ENCODE results near the gene ZDHHC11.

ZDHHC11 gene

GRCh38 chr5:864492-865167 lies 13.8 kb upstream of the ZDHHC11 start:
- 94% methylated on average over 15 of the region's 15 CpGs for WGBS
- Histone ChIP-seq H3K4me2 (ENCODE audit: low read length, poor library complexity, severe bottlenecking) (no peak overlapping the region), H3K4me1 (ENCODE audit: control insufficient read depth, insufficient read depth, low read depth, low read length) (peaks cover 18% of the 10 kb centered on the region), H3K36me3 (ENCODE audit: control insufficient read depth in 1 of 2, insufficient read depth in 2 of 2, low read depth in 1 of 2, low read length in 2 of 2) (peaks cover 76 to 85% of the 10 kb centered on the region in 2 experiments), H3K4ac (ENCODE audit: low read depth in 1 of 2, low read length in 2 of 2) (no peak overlapping the region), H3K27ac (ENCODE audit: low read length, poor library complexity, severe bottlenecking) (no peak overlapping the region), H4K8ac (ENCODE audit: low read length) (no peak overlapping the region), H4K91ac (ENCODE audit: low read length) (no peak overlapping the region), H3K4me3 (ENCODE audit: insufficient read depth in 1 of 2, low read depth in 1 of 2, low read length in 2 of 2) (no peak overlapping the region), H3K27me3 (ENCODE audit: control insufficient read depth in 1 of 2, insufficient read depth in 1 of 2, low read length in 2 of 2) (no peaks in the 10 kb centered on the region), H2BK5ac (ENCODE audit: low read depth, low read length, poor library complexity, severe bottlenecking) (no peak overlapping the region), H2BK12ac (ENCODE audit: low read length in 2 of 2) (no peak overlapping the region), H2BK120ac (ENCODE audit: low read depth, low read length) (no peak overlapping the region), H3K9me3 (ENCODE audit: control insufficient read depth, low read length) (no peaks in the 10 kb centered on the region), H3K14ac (ENCODE audit: low read length in 2 of 2) (no peak overlapping the region), H2AFZ (ENCODE audit: low read depth, low read length) (no peak overlapping the region), H2AK5ac (ENCODE audit: low read length, severe bottlenecking) (no peak overlapping the region), H3K79me1 (replicated peaks; ENCODE audit: low read length, poor library complexity, severe bottlenecking) (peaks cover 18% of the 10 kb centered on the region), H3K23ac (ENCODE audit: low read length in 2 of 2) (no peak overlapping the region), H3K18ac (ENCODE audit: low read depth in 1 of 2, low read length in 2 of 2) (no peak overlapping the region), H2BK15ac (ENCODE audit: low read depth, poor library complexity, severe bottlenecking) (no peak overlapping the region), H3K9ac (ENCODE audit: low read length) (no peak overlapping the region)
- no peak for DNase-seq

GRCh38 chr5:863244-863805 lies 12.5 kb upstream of the ZDHHC11 start:
- Histone ChIP-seq H3K4me2 (ENCODE audit: low read length, poor library complexity, severe bottlenecking) (no peak overlapping the region), H2BK15ac (ENCODE audit: low read depth, poor library complexity, severe bottlenecking) (no peak overlapping the region), H3K14ac (ENCODE audit: low read length in 2 of 2) (no peak overlapping the region), H3K36me3 (ENCODE audit: control insufficient read depth in 1 of 2, insufficient read depth in 2 of 2, low read depth in 1 of 2, low read length in 2 of 2) (peaks cover 63 to 79% of the 10 kb centered on the region in 2 experiments), H4K8ac (ENCODE audit: low read length) (no peak overlapping the region), H2AFZ (ENCODE audit: low read depth, low read length) (no peak overlapping the region), H3K9ac (ENCODE audit: low read length) (no peak overlapping the region), H3K79me1 (replicated peaks; ENCODE audit: low read length, poor library complexity, severe bottlenecking) (peaks cover 16% of the 10 kb centered on the region), H2BK12ac (ENCODE audit: low read length in 2 of 2) (no peak overlapping the region), H2BK120ac (ENCODE audit: low read depth, low read length) (no peak overlapping the region), H3K27me3 (ENCODE audit: control insufficient read depth in 1 of 2, insufficient read depth in 1 of 2, low read length in 2 of 2) (no peaks in the 10 kb centered on the region), H3K4me3 (ENCODE audit: insufficient read depth in 1 of 2, low read depth in 1 of 2, low read length in 2 of 2) (no peak overlapping the region), H3K23ac (ENCODE audit: low read length in 2 of 2) (no peak overlapping the region), H2AK5ac (ENCODE audit: low read length, severe bottlenecking) (no peak overlapping the region), H3K27ac (ENCODE audit: low read length, poor library complexity, severe bottlenecking) (no peak overlapping the region), H3K4me1 (ENCODE audit: control insufficient read depth, insufficient read depth, low read depth, low read length) (peaks cover 18% of the 10 kb centered on the region), H3K18ac (ENCODE audit: low read depth in 1 of 2, low read length in 2 of 2) (no peak overlapping the region), H4K91ac (ENCODE audit: low read length) (no peak overlapping the region), H2BK5ac (ENCODE audit: low read depth, low read length, poor library complexity, severe bottlenecking) (no peak overlapping the region), H3K4ac (ENCODE audit: low read depth in 1 of 2, low read length in 2 of 2) (no peak overlapping the region), H3K9me3 (ENCODE audit: control insufficient read depth, low read length) (no peaks in the 10 kb centered on the region)
- DNase-seq, result no peak
- WGBS, result 92% methylated on average over 16 of the region's 16 CpGs

DNA sequence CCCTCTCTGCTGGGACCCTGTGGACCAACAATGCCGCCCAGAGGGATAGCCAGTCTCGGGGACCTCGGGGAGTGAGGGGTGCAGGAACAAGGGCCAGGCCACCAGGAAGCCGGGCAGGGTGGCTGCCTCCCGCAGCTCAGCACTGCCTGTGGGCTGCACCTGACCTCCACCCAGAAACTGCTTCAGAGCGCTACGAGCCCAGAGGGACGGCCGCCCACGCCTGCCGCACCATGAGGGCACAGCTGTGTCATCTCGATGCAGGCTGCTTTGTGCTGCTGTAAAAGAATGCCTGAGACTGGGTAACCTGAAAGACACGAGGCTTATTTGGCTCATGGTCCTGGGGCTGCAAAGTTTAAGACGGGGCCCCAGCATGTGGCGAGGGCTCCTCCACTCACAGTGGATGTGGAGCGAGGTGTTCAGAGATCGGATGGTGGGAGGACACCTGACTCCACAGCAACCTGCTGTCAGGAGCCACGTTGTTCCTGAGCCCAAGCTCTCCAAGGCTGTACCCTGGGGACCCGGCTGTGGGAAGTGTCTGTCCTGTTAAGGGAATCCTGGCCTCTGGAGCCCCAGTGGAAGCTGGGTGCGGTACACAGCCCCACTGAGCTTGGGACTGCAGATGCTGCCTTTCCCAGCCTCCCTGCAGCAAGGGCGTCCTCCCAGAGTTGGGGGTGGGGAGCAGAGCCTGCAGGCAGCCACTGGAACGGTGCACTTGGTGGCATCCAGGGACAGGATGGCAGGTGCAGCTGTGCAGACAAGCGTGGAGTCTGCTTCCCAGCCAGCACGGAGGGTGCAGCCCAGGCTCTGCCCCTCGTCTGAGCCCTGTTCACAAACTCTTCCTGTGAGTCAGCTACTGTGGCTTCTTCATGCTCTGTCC lies 11.8 kb upstream of the ZDHHC11 start:
- Histone ChIP-seq H4K8ac (ENCODE audit: low read length) (no peak overlapping the region), H3K27me3 (ENCODE audit: control insufficient read depth in 1 of 2, insufficient read depth in 1 of 2, low read length in 2 of 2) (no peaks in the 10 kb centered on the region), H2BK15ac (ENCODE audit: low read depth, poor library complexity, severe bottlenecking) (no peak overlapping the region), H2BK12ac (ENCODE audit: low read length in 2 of 2) (no peak overlapping the region), H3K4ac (ENCODE audit: low read depth in 1 of 2, low read length in 2 of 2) (no peak overlapping the region), H3K23ac (ENCODE audit: low read length in 2 of 2) (no peak overlapping the region), H2BK120ac (ENCODE audit: low read depth, low read length) (no peak overlapping the region), H3K36me3 (ENCODE audit: control insufficient read depth in 1 of 2, insufficient read depth in 2 of 2, low read depth in 1 of 2, low read length in 2 of 2) (peaks cover 56 to 74% of the 10 kb centered on the region in 2 experiments), H2AFZ (ENCODE audit: low read depth, low read length) (no peak overlapping the region), H3K4me3 (ENCODE audit: insufficient read depth in 1 of 2, low read depth in 1 of 2, low read length in 2 of 2) (no peak overlapping the region), H3K27ac (ENCODE audit: low read length, poor library complexity, severe bottlenecking) (no peak overlapping the region), H3K14ac (ENCODE audit: low read length in 2 of 2) (no peak overlapping the region), H3K4me2 (ENCODE audit: low read length, poor library complexity, severe bottlenecking) (no peak overlapping the region), H4K91ac (ENCODE audit: low read length) (no peak overlapping the region), H3K79me1 (replicated peaks; ENCODE audit: low read length, poor library complexity, severe bottlenecking) (peaks cover 15% of the 10 kb centered on the region), H2AK5ac (ENCODE audit: low read length, severe bottlenecking) (no peak overlapping the region), H3K4me1 (ENCODE audit: control insufficient read depth, insufficient read depth, low read depth, low read length) (peaks cover 18% of the 10 kb centered on the region), H2BK5ac (ENCODE audit: low read depth, low read length, poor library complexity, severe bottlenecking) (no peak overlapping the region), H3K9ac (ENCODE audit: low read length) (no peak overlapping the region), H3K9me3 (ENCODE audit: control insufficient read depth, low read length) (no peaks in the 10 kb centered on the region), H3K18ac (ENCODE audit: low read depth in 1 of 2, low read length in 2 of 2) (no peak overlapping the region)
- DNase-seq, result no peak
- 90% methylated on average over 25 of the region's 25 CpGs for WGBS

Measured in mesenchymal stem cell (in vitro differentiated cells and primary cell).